Esophagus muscularis mucosa (tissue), 3 donors: Measurements from ENCODE around the gene MYH7.

ENCODE experiments used
- CTCF ChIP-seq, 3 experiments: fragments of 200-600 bp in 2 of 3; fragments of 450-650 bp in 1 of 3; sonication (generic) in 2 of 3; IDR thresholded peaks; one replicate each; pipeline ENCODE4 v1.5.1; 2017 to 2019; ENCODE audit warnings: antibody characterized with exemption in 3 of 3, mild to moderate bottlenecking in 2 of 3, moderate library complexity in 1 of 3
- POLR2A ChIP-seq: fragments of 450-650 bp; IDR thresholded peaks from one replicate; pipeline ENCODE4 v1.6.1; 2017; ENCODE audit warnings: antibody characterized with exemption, moderate library complexity, mild to moderate bottlenecking, low read depth

GRCh38 chr14:23373041-23373440 lies 62.4 kb downstream of the MYH7 start:
- TF ChIP-seq CTCF (IDR thresholded peaks at IDR 0.05) (no peak), POLR2A (no peak)
